Peyer's patch (tissue), 4 donors: ENCODE results near the gene RABEP1. TPM values are rescaled to one million over a fixed set of nuclear protein-coding genes. Genes with fewer than 3 reads are reported as not detected.

Experiments used
- DNase-seq, 3 donors: peaks; one replicate each; pipeline ENCODE4 v3.0.0-alpha.2; 2017 to 2019
- H3K27ac ChIP-seq, 4 donors: fragments of 200-600 bp; sonication (generic); one replicate each; pipeline ENCODE4 v1.5.1; 2016 to 2019
- H3K27me3 ChIP-seq, 2 donors: fragments of 200-600 bp; sonication (generic); one replicate each; pipeline ENCODE4 v1.5.1; 2019
- H3K36me3 ChIP-seq, 3 donors: fragments of 200-600 bp; sonication (generic); one replicate each; pipeline ENCODE4 v1.5.1; 2016 to 2019
- H3K4me1 ChIP-seq, 4 donors: fragments of 200-600 bp; sonication (generic); one replicate each; pipeline ENCODE4 v1.5.1; 2016 to 2019
- H3K4me3 ChIP-seq, 4 donors: fragments of 200-600 bp; sonication (generic); 1 replicate in 3 of 4; 2 replicates in 1 of 4; pipeline ENCODE4 v1.5.1; 2016 to 2019; ENCODE audit warnings: mild to moderate bottlenecking in 1 of 4
- H3K9me3 ChIP-seq, 4 donors: fragments of 200-600 bp; sonication (generic); one replicate each; pipeline ENCODE4 v1.5.1; 2016 to 2019; ENCODE audit warnings: mild to moderate bottlenecking in 1 of 4
- CTCF ChIP-seq, 6 experiments: fragments of 450-650 bp in 4 of 6; fragments of 200-600 bp in 2 of 6; sonication (generic) in 1 of 6; IDR thresholded peaks; one replicate each; pipeline ENCODE4 v1.5.1; 2017 to 2019; ENCODE audit warnings: antibody characterized with exemption in 6 of 6, mild to moderate bottlenecking in 3 of 6, moderate library complexity in 1 of 6
- POLR2A ChIP-seq, 2 donors: fragments of 450-650 bp; IDR thresholded peaks; one replicate each; pipeline ENCODE4 v1.5.1; 2017; ENCODE audit warnings: antibody characterized with exemption in 2 of 2, mild to moderate bottlenecking in 2 of 2, moderate library complexity in 2 of 2
- total RNA-seq, 4 donors: library from RNA; depleted of rRNA; stranded (reverse); fragments of >200 nt; gene quantifications; one replicate each; pipeline ENCODE4 v1.1.0, GENCODE V29; 2016

The RABEP1 gene
- total RNA-seq, 4 donors from 2014 or later: 20.5 to 85.0 (median 33.1) TPM

DNA sequence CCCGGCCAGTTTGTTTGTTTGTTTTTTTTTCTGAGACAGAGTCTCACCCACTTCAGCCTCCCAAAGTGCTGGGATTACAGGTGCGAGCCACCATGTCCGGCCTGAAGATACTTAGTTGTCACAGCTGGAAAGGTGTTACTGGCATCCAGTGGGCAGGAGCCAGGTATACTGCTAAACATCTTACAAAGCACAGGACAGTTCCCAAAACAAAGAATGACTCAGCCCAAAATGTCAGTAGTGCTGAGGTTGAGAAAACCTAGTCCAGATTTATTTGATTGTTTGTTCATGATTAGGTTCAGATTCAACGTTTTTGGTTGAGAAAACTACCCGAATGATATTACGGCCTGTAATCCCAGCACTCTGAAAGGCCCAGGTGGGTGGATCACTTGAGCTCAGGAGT lies 18.6 kb upstream of the RABEP1 start:
- Histone ChIP-seq H3K9me3 (no peaks in the 10 kb centered on the region), H3K4me1 (no peaks in the 10 kb centered on the region), H3K27ac (no peak overlapping the region), H3K36me3 (no peaks in the 10 kb centered on the region), H3K27me3 (no peaks in the 10 kb centered on the region), H3K4me3 (no peak overlapping the region)
- no peak for DNase-seq
- no peak for TF ChIP-seq CTCF (IDR thresholded peaks at IDR 0.05)
- no peak for TF ChIP-seq POLR2A (IDR thresholded peaks at IDR 0.05)

- no peak overlapping the region for H3K4me3 ChIP-seq
These were observed 17.2 kb upstream of the RABEP1 start for GRCh38 chr17:5264893-5265292.

DNA sequence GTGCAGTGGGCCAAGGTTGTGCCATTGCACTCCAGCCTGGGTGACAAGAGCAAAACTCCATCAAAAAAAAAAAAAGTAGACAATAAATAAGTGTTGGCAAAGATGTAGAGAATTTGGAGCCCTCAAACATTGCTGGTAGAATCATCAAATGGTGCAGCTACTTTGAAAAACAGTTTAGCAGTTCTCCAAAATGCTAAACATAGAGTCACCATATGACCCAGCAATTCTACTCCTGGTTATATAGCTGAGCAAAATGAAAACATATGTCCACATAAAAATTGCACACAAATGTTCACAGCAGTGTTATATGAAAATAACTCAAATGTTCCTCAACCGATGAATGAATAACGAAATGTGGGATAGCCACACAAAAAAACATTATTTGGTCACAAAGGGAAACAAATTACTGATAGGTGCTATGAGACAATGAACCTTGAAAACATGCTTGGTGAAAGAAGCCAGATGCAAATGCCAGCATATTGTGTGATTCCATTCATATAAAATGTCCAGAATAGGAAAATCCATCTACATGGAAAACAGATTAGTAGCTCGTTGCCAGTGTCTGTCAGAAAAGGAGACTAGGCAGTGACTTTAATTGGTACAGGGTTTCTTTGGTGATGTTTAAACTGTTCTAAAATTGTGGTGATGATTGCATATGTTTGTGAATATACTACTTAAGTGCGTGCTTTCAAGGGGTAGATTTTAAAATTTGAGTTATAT lies 12.7 kb upstream of the RABEP1 start:
- no peak overlapping the region for H3K4me3 ChIP-seq
- H3K27ac ChIP-seq: no peak overlapping the region
- TF ChIP-seq CTCF (IDR thresholded peaks at IDR 0.05): no peak
- TF ChIP-seq POLR2A (IDR thresholded peaks at IDR 0.05): no peak
- H3K4me1 ChIP-seq: no peaks in the 10 kb centered on the region
- no peaks in the 10 kb centered on the region for H3K27me3 ChIP-seq
- H3K9me3 ChIP-seq: no peaks in the 10 kb centered on the region
- no peak for DNase-seq
- H3K36me3 ChIP-seq: no peaks in the 10 kb centered on the region

More at GRCh38 chr17:5264893-5265292, 17.2 kb upstream of the RABEP1 start:
- H3K4me1 ChIP-seq: no peaks in the 10 kb centered on the region
- no peaks in the 10 kb centered on the region for H3K9me3 ChIP-seq
- TF ChIP-seq CTCF (IDR thresholded peaks at IDR 0.05): no peak
- no peak for TF ChIP-seq POLR2A (IDR thresholded peaks at IDR 0.05)
- DNase-seq: peak in 1 of 3 donors; percentile 23
- H3K27ac ChIP-seq: no peak overlapping the region
- H3K36me3 ChIP-seq: no peaks in the 10 kb centered on the region
- H3K27me3 ChIP-seq: no peaks in the 10 kb centered on the region

DNA sequence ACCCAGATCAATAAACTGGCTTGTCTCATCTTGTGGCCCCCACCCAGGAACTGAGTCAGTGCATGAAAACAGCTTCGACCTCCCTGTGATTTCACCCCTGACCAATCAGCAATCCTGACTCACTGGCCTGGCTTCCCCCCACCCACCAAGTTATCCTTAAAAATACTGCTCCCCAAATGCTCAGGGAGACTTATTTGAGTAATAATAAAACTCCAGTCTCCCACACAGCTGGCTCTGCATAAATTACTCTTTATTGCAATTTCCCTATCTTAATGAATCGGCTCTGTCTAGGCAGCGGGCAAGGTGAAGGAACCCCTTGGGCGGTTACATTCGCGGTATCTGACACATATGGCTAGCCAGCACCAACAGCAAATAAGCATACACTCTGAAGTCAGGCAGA lies 9.8 kb upstream of the RABEP1 start:
- Histone ChIP-seq H3K9me3 (no peaks in the 10 kb centered on the region), H3K27ac (no peak overlapping the region), H3K27me3 (no peaks in the 10 kb centered on the region), H3K4me1 (no peaks in the 10 kb centered on the region), H3K36me3 (no peaks in the 10 kb centered on the region), H3K4me3 (no peak overlapping the region)
- DNase-seq: no peak
- TF ChIP-seq POLR2A (IDR thresholded peaks at IDR 0.05): no peak
- no peak for TF ChIP-seq CTCF (IDR thresholded peaks at IDR 0.05)

GRCh38 chr17:5282642-5283217 lies 646 bp downstream of the RABEP1 start:
- H3K36me3 ChIP-seq: no peaks in the 10 kb centered on the region
- H3K27ac ChIP-seq: peak overlapping the region in 3 of 4 donors; percentile 90 to 96 (median 95)
- H3K4me1 ChIP-seq: peaks cover 0 to 29% (median 5%) of the 10 kb centered on the region in 4 donors
- H3K9me3 ChIP-seq: no peaks in the 10 kb centered on the region
- no peaks in the 10 kb centered on the region for H3K27me3 ChIP-seq
- H3K4me3 ChIP-seq: peak overlapping the region; percentile 79 to 97 (median 92)
- DNase-seq: peak in 1 of 3 donors; percentile 49
- no peak for TF ChIP-seq POLR2A (IDR thresholded peaks at IDR 0.05)
- TF ChIP-seq CTCF (IDR thresholded peaks at IDR 0.05): no peak
